Thoracic aorta (tissue), 2 donors: ENCODE results near the gene ANKRD11. TPM values are rescaled to one million over a fixed set of nuclear protein-coding genes. Genes with fewer than 3 reads are reported as not detected.
A peak's percentile ranks its signal among the peaks of the same experiment; 100 is the strongest.

Experiments used
- ATAC-seq: fragments of 150-250 bp; one replicate; pipeline ENCODE4 v1.8.0; 2017; ENCODE audit warnings: low read depth; ENCODE audit not compliant: insufficient number of reproducible peaks, low FRiP score
- DNase-seq: peaks from one replicate; pipeline ENCODE4 v3.0.0-alpha.2; 2020; ENCODE audit warnings: low spot score
- H3K27ac ChIP-seq, 2 donors: fragments of 200-600 bp; sonication (generic); 1 replicate in 1 of 2; 2 replicates in 1 of 2; pipeline ENCODE4 v1.5.1; 2016; ENCODE audit warnings: mild to moderate bottlenecking in 2 of 2, moderate library complexity in 2 of 2
- H3K27me3 ChIP-seq: fragments of 200-600 bp; sonication (generic); replicated peaks from 2 replicates; pipeline ENCODE4 v1.6.0; 2016; ENCODE audit warnings: mild to moderate bottlenecking; ENCODE audit not compliant: insufficient read depth
- H3K36me3 ChIP-seq: fragments of 200-600 bp; sonication (generic); one replicate; pipeline ENCODE4 v1.5.1; 2016
- H3K4me1 ChIP-seq, 2 donors: fragments of 200-600 bp; sonication (generic); 1 replicate in 1 of 2; 2 replicates in 1 of 2; pipeline versions ENCODE4 v1.5.1 to v1.6.0; 2016; ENCODE audit warnings: low read depth in 2 of 2, mild to moderate bottlenecking in 1 of 2; ENCODE audit not compliant: control insufficient read depth in 1 of 2
- H3K4me3 ChIP-seq: fragments of 200-600 bp; sonication (generic); 2 replicates; pipeline ENCODE4 v1.5.1; 2016; ENCODE audit warnings: mild to moderate bottlenecking
- H3K9me3 ChIP-seq: fragments of 200-600 bp; sonication (generic); 2 replicates; pipeline ENCODE4 v1.5.1; 2016
- total RNA-seq, 2 donors: library from RNA; depleted of rRNA; stranded (reverse); fragments of >200 nt; gene quantifications; one replicate each; pipeline versions ENCODE4 v1.1.0 to v1.2.3, GENCODE V29; 2016
- TF ChIP-seq, protein P1 (sequence below): fragments of 200-600 bp; sonication (generic); IDR thresholded peaks from one replicate; pipeline ENCODE4 v1.5.1; 2019; ENCODE audit warnings: antibody characterized with exemption

The ANKRD11 gene
- total RNA-seq, 2 donors from 2014 or later: 125 to 129 TPM

DNA sequence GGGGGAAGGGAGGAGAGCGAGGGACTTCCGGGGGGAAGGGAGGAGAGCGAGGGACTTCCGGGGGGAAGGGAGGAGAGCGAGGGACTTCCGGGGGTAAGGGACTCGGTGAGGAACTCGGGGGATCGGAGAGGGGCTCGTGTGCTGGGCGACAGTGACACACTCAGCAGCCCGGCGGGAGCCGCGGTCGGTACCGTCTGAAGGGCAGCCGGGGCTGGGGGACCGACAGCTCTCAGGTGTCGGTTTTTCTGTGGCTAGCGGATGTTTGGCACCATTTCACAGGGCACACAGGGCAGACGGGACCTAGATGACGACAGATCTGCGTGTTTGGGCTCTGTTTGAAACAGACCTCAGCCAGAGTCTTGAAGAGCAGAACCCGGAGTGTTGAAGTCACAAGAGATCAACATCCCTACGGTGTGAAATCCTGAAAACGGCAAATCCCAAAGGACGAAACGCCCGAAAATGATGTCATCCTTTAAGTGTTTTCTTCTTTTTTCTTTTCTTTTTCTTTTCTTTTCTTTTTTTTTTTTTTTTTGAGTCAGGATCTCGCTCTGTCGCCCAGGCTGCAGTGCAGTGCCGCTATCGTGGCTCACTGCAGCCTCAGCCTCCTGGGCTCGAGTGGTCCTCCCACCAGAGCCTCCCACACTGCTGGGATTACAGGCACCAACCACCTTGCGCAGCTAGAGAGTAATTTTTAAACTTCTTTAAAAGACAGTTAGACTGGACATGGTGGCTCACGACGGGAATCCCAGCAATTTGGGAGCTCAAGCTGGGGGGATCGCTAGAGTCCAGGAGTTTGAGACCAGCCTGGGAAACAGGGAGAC, 249.0 kb downstream of the ANKRD11 start:
- ATAC-seq: peak; percentile 58
- Histone ChIP-seq H3K27me3 (no peaks in the 10 kb centered on the region), H3K4me1 (peaks cover 4 to 10% of the 10 kb centered on the region in 2 donors), H3K27ac (peak overlapping the region; percentile 83 to 95), H3K4me3 (peak overlapping the region; percentile 72), H3K36me3 (no peaks in the 10 kb centered on the region), H3K9me3 (no peaks in the 10 kb centered on the region)
- DNase-seq: peak; percentile 23
- TF ChIP-seq, protein P1, sequence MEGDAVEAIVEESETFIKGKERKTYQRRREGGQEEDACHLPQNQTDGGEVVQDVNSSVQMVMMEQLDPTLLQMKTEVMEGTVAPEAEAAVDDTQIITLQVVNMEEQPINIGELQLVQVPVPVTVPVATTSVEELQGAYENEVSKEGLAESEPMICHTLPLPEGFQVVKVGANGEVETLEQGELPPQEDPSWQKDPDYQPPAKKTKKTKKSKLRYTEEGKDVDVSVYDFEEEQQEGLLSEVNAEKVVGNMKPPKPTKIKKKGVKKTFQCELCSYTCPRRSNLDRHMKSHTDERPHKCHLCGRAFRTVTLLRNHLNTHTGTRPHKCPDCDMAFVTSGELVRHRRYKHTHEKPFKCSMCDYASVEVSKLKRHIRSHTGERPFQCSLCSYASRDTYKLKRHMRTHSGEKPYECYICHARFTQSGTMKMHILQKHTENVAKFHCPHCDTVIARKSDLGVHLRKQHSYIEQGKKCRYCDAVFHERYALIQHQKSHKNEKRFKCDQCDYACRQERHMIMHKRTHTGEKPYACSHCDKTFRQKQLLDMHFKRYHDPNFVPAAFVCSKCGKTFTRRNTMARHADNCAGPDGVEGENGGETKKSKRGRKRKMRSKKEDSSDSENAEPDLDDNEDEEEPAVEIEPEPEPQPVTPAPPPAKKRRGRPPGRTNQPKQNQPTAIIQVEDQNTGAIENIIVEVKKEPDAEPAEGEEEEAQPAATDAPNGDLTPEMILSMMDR: no peak

- Histone ChIP-seq H3K27ac (no peak overlapping the region), H3K4me3 (no peak overlapping the region), H3K4me1 (peaks cover 4 to 10% of the 10 kb centered on the region in 2 donors), H3K36me3 (peaks cover 6% of the 10 kb centered on the region), H3K27me3 (no peaks in the 10 kb centered on the region), H3K9me3 (no peaks in the 10 kb centered on the region)
- ATAC-seq (no peak), DNase-seq (no peak)
- TF ChIP-seq, protein P1: no peak
Observed at GRCh38 chr16:89237733-89238132, 252.6 kb downstream of the ANKRD11 start.

- TF ChIP-seq, protein P1: no peak
- H3K4me1 ChIP-seq: no peaks in the 10 kb centered on the region
- DNase-seq (no peak), ATAC-seq (no peak)
- H3K4me3 ChIP-seq: no peak overlapping the region
- no peaks in the 10 kb centered on the region for H3K9me3 ChIP-seq
- peaks cover 37% of the 10 kb centered on the region for H3K36me3 ChIP-seq
- H3K27ac ChIP-seq: no peak overlapping the region
- H3K27me3 ChIP-seq: no peaks in the 10 kb centered on the region
Observed at GRCh38 chr16:89233678-89234490, 256.5 kb downstream of the ANKRD11 start.

DNA sequence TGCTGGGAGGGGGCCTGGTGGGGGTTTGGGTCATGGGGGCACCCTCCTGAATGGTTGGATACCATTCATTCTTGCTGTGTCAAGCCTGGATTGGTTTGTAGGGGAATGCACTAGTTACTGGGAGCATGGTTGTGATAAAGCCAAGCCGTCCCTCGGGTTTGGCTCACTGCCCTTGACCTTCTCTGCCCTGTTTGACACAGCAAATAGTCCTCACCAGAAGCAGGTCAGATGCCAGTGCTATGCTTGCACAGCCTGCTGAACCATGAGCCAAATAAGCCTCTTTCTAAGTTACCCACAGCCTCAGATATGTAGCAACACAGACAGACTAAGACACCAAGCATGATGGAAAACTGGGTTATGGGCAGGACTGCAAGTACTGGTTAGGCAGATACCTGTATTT, 258.3 kb downstream of the ANKRD11 start:
- no peaks in the 10 kb centered on the region for H3K9me3 ChIP-seq
- DNase-seq: no peak
- TF ChIP-seq, protein P1: no peak
- H3K36me3 ChIP-seq: peaks cover 52% of the 10 kb centered on the region
- no peak overlapping the region for H3K27ac ChIP-seq
- H3K27me3 ChIP-seq: no peaks in the 10 kb centered on the region
- H3K4me3 ChIP-seq: no peak overlapping the region
- ATAC-seq: no peak
- no peaks in the 10 kb centered on the region for H3K4me1 ChIP-seq

GRCh38 chr16:89230255-89230654, 260.1 kb downstream of the ANKRD11 start:
- Histone ChIP-seq H3K4me3 (no peak overlapping the region), H3K27ac (no peak overlapping the region), H3K9me3 (no peaks in the 10 kb centered on the region), H3K36me3 (peaks cover 70% of the 10 kb centered on the region), H3K4me1 (no peaks in the 10 kb centered on the region), H3K27me3 (no peaks in the 10 kb centered on the region)
- no peak for ATAC-seq
- DNase-seq: no peak
- TF ChIP-seq, protein P1: no peak
